Tongue (tissue), 2 donors: ENCODE results near the gene NDRG2. TPM values are rescaled to one million over a fixed set of nuclear protein-coding genes. Genes with fewer than 3 reads are reported as not detected.
"Not testable (repeated sequence)": the region's sequence is repeated elsewhere in the genome, so short reads cannot be mapped to it uniquely, and the experiment has no call there.

Experiments
- DNase-seq: peaks from one replicate; pipeline ENCODE4 v3.0.0-alpha.2; 2015
- total RNA-seq: library from RNA; depleted of rRNA; stranded (reverse); fragments of >200 nt; gene quantifications from one replicate; pipeline ENCODE4 v1.2.3, GENCODE V29; 2014

Gene NDRG2
- total RNA-seq, 1 donor from 2014 or later = 230 TPM

GRCh38 chr14:21003788-21004346 lies 21.0 kb downstream of the NDRG2 start:
- no peak for DNase-seq

DNA sequence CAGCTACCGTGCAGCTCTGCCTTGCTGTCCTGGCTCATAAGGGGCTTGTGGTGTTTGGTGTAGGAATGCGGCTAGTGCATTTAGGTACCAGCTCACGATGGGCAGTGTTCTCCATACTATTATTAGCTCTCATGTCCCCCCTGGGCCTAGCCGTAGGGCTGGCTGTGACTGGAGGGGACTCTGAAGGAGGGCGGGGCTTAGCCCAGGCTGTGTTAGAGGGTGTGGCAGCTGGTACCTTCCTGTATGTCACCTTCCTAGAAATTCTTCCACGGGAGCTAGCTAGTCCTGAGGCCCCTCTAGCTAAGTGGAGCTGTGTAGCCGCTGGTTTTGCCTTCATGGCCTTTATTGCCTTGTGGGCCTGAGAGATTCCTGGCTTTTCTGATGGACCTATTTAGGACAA lies 23.6 kb downstream of the NDRG2 start:
- DNase-seq = no peak

DNA sequence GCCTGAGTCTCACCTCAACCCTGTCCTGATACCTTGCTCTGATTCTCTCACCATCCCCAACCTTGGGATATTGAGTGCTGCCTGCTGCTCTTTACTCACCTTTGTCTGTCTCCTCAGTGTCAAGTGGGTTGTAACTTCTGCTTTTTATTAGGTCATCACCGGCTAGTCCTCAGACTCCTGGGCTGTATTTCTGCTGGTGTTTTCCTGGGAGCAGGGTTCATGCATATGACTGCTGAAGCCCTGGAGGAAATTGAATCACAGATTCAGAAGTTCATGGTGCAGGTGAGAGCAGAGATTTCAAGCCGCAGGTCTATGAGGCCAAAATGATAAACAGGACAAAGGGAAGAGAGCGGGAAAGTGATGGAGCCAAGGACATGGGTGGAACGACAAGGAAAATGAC lies 25.3 kb downstream of the NDRG2 start:
- DNase-seq = no peak

DNA sequence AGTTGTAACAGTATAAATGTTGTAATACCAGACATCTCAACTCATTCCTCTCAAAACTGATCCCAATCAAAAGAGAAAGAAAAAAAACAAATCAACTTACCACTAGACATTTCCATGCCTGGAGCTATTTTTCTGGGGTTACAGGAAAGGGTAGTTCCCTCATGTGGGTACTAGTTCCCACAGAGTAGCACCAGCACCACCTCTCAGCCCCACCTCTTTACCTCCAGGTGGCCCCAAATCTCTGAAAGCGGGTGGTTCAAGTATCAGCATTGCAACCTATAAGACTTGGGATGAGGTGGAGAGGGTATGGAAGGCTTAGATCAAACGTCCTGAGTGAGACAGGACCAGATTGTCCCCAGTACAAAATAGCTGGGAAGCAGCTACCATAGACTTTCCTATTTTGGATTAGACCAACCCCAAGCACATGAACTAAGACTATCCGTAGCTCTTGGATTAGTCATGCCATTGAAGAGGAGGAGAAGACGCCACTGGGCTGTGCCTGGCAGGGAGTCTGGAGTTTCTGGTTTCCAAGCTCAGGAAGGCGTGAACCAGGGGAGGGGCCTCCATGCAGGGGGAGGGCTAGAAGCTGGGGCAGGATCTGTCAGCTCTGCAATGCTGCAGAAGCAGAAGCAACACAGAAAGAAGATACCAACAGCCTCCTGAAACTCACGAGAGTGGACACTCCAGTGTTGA lies 26.0 kb downstream of the NDRG2 start, which contains the start of gene SLC39A2:
Gene SLC39A2 (plus strand): TSS at position 620 of the 693 bp plus-strand sequence. CDS start 154 bp downstream, outside the sequence.
- peak; percentile 24 for DNase-seq

DNA sequence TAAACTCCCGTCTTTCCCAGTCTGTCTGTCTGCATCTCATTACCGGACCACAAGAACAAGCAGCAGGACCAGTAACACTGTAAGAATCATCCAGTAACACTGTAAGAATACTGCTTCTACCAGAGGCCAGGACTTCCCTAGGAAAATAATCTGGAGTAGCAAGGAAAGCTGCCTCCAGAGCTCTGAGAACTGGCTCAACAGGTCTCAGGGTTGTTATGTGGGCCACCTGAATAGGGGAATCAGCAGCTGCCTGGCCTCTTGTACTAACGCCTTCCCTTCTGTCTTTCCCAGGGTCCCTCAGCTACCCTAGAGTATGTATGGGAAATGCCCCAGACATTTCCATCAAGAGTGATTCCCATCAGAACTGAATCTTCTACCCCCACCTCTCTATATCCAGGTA lies 26.7 kb downstream of the NDRG2 start:
- no peak for DNase-seq

DNA sequence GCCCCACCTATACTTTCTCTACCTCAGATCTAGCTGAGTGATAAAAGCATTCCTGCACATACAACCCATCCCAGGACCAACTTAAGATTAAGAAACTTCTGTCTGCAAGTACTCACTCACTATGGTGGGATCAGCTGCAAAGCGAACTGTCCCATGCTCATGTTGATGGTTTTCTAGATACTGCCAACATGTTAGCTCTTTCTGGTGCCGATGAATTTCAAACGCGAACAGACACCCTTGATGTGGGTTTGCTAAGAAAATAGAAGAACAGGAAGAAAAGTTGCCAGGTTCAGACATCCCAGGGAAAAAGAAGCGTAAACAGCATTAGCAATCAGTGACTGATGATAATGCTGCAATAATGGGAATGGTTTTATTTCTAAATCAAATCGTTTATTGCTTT lies 27.3 kb downstream of the NDRG2 start:
- DNase-seq = no peak

GRCh38 chr14:20997115-20997514 lies 27.7 kb downstream of the NDRG2 start:
- DNase-seq = no peak

DNA sequence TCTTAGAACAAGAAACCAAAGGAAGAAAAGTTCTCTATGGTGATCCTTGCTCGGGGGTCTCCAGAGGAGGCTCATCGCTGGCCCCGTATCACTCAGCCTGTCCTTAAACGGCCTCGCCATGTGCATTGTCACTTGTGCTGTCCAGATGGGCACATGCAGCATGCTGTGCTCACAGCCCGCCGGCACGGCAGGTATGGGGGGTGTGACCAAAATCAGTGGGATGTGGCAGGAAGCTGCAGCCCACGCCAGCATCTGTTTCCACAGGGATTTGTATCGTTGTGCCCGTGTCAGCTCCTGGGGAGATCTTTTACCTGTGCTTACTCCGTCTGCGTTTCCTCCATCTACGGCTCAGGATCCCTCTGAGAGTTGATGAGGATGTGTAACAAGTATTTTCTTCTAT lies 28.3 kb downstream of the NDRG2 start:
- no peak for DNase-seq

GRCh38 chr14:20989787-20990600 lies 34.9 kb downstream of the NDRG2 start, which contains the start of gene METTL17:
Gene METTL17, plus strand, starts transcription at chr14:20989980. Its CDS starts 23 bp downstream, at chr14:20990003.
- DNase-seq = peak; percentile 99

DNA sequence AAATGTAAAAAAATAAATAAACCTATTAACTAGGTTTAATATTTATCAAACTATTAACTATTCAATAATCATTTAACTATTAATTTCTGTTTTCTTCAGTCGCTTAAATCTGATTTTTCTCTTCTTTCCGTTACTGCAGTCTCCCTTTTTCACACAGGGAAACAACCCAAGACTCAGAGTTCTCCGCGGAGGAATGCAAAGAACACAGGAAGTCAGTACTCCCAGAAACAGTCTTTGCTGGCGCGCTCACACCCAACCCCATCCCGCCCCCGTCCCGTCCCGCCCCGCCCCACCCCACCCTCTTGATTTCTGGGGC lies 35.4 kb downstream of the NDRG2 start:
- DNase-seq = no peak

DNA sequence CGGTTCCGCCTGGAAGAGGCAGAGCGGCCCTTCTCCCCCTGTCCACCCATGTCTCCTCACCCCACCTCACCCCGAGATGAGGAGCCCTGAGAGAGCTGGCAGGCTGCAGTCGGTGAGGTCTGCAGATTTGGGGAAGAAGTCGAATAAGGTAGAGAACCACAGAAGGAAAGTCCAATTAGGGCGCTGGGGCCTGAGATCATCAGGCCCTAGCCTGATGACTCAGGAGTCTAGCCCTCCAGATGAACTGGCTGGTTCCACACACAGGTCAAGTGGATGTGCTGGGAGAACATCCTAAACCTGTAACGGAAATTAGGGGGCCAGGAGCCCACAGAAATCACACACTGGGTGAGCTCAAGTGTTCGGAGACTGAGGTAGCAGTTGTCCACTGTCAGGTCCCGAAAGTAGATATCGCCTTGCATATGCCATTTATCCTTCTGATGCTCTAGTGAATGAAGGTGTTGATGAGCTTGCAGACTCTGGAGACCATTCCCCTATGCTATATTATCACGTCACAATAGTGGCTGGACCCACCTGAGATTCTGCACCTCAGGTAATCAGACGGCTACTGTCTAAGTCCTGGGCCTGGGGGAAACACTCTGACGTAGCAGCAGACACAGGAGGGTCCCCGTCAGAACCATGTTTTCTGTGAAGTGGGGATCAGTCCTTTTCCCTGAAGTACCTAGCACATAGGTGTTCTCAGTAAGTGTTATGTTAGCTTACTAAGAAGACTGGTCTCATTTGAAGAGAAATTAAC lies 36.0 kb downstream of the NDRG2 start:
- no peak for DNase-seq

GRCh38 chr14:20986811-20987210 lies 38.0 kb downstream of the NDRG2 start:
- DNase-seq = no peak

DNA sequence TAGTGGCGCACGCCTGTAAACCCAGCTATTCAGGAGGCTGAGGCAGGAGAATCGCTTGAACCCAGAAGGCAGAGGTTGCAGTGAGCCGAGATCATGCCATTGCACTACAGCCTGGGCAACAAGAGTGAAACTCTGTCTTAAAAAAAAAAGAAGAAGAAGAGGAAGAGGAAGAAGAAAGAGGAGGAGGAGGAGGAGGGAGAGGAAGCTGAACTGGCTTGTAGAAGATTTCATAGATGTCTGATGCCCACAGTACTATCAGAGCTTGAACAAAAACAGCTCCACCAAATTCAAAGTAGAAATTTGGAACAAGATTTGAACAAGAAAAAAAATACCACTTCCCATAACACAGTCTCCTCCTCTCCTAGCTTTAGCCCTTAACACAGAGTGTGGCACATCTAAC lies 39.2 kb downstream of the NDRG2 start:
- DNase-seq = not testable (repeated sequence)

DNA sequence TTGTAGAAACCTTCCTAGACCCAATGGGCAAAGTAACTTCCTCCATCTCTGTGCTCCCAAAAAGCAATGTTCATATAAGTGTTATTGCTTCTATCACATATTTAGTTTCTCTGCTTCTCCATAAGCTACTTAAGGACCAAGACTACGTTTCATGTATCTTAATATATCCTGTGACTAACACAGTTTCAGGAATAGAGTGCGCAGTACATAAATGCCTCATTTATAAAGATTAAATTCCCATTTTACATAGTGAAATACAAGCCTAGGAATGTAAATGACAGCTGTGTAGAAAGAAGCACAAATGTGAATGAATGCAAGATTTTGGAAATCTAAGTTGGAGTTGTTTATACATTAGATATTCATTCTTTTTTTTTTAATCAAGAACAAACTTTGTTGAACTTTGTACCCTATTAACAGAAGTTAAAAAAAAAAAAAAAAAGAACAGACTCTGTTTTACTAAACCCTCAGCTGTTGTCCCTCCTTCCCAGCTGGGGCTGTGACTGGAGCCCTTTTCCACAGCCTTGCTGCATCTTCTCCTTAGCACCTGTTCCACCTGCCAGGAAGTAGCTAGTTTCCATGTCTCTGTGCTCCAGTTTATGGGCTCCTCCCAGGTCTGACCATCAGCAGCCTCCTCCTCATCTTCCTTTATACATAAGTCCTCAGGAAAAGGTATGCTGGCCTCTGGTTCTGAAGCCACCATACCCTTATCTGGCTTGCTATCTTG lies 42.1 kb downstream of the NDRG2 start:
- peak; percentile 65 for DNase-seq

DNA sequence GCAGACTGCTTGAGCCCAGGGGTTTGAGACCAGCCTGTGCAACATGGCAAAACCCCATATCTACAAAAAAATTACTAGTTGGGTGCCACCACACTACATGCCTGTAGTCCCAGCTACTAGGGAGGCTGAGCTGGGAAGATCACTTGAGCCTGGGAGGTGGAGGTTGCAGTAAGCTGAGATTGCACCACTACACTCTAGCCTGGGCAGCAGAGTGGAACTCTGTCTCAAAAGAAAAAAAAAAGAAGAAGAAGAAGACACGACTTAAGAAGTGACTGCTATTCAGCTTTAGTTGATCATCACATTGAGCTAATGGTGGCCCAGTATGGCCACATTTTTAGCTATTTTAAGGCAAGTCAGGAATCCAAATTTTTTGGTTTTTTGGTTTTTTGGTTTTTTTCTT lies 44.0 kb downstream of the NDRG2 start:
- DNase-seq = no peak

- no peak for DNase-seq
Measured at GRCh38 chr14:20978687-20979086, 46.2 kb downstream of the NDRG2 start.

DNA sequence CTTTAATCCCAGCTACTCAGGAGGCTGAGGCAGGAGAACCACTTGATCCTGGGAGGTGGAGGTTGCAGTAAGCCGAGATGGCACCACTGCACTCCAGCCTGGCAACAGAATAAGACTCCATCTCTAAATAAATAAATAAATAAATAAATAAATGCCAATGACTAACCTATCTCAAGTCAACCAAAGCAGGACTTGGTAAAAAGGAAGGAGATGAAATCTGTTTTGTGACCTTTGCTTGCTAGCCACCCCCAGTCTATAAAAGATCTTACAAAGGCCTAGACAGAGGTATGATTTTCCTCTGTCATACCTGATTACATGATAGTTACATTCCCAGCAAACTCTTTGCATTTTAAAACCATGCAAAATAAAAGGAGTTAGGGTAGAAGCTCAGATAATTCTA lies 48.6 kb downstream of the NDRG2 start:
- DNase-seq = no peak

GRCh38 chr14:20973501-20973900 lies 51.4 kb downstream of the NDRG2 start:
- no peak for DNase-seq

- no peak for DNase-seq
Measured at GRCh38 chr14:20971705-20972021, 53.2 kb downstream of the NDRG2 start.

GRCh38 chr14:20970983-20971704 lies 53.7 kb downstream of the NDRG2 start:
- peak; percentile 91 for DNase-seq

GRCh38 chr14:20970647-20970982 lies 54.2 kb downstream of the NDRG2 start:
- no peak for DNase-seq

DNA sequence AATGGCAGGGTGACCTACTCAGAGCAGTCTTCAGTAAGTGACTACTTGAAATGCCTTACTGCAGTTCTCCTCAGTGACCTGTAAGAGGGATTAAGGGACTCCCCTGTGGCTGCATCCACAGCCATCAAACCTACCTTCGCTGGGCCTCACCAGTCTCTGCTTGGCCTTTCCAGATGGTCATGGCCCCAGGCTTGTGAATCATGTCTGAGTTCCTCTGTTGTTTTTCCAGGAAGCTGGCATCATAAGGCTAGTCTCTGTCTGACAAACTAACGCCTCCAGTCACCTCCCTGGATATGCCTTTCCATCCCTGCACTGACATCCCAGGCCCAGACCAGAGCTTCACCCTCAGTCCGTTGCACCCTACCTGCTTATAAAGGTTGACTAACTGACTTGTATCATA lies 55.5 kb downstream of the NDRG2 start:
- no peak for DNase-seq
